ENCODE data around the gene NACC1.

DNA sequence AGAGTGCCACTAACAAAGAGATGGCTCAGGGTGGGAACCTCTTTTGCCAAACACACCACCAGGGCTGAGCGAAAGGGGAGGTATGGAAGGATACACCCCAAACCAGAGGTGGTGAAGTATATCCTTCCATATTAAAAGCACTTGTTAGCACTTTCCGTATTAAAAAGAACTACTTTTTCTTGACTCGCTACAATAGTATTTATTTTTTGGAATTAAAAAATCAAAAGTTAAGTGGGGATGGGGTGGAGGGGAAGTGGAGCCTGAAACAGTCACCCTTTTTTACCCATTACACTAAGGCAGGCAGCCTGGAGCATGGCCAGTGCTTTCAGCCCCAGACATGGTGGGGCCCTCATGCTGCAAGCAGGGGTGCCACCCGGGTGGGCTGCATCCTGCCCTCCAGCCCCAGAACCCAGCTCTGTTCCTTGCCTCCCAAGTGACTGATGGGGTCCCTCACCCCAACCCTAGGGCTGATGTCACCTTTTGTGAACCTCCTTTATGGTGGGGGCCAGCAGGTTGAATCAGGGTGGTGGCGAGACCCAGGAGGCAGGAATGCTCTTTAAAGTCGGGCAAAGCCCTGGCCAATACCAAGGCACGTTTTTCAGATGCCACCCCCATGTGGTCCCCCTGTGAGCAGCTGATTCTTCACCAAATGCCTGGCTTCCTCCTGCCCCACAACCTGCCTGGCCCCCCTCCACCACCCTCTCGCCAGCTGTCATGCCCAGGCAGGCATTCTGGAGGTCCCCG lies 46.4 kb upstream of the NACC1 start:
- TF ChIP-seq YY1 (IDR thresholded peaks at IDR 0.05; ENCODE audit: insufficient read depth, insufficient read length) (no peak), SUZ12 (IDR thresholded peaks at IDR 0.05; ENCODE audit: extremely low read depth, insufficient read depth, insufficient read length) (no peak)
